Activated CD4-positive, CD25-positive, alpha-beta regulatory T cell treated with anti-CD3 and anti-CD28 coated beads, Interleukin-2, amount 50 U/mL, for 16 hours (primary cell): Measurements from ENCODE around the gene CCT5.
"Not testable (repeated sequence)": the region's sequence is repeated elsewhere in the genome, so short reads cannot be mapped to it uniquely, and the experiment has no call there.

Experiments
- DNase-seq: peaks from one replicate; pipeline ENCODE4 v3.0.0-alpha.2; 2020; ENCODE audit warnings: low read depth, low spot score

Gene CCT5

GRCh38 chr5:10246761-10247160 lies 3.3 kb upstream of the CCT5 start:
- DNase-seq = no peak

- DNase-seq = not testable (repeated sequence)
These were observed 2.9 kb upstream of the CCT5 start for GRCh38 chr5:10247217-10247616.

DNA sequence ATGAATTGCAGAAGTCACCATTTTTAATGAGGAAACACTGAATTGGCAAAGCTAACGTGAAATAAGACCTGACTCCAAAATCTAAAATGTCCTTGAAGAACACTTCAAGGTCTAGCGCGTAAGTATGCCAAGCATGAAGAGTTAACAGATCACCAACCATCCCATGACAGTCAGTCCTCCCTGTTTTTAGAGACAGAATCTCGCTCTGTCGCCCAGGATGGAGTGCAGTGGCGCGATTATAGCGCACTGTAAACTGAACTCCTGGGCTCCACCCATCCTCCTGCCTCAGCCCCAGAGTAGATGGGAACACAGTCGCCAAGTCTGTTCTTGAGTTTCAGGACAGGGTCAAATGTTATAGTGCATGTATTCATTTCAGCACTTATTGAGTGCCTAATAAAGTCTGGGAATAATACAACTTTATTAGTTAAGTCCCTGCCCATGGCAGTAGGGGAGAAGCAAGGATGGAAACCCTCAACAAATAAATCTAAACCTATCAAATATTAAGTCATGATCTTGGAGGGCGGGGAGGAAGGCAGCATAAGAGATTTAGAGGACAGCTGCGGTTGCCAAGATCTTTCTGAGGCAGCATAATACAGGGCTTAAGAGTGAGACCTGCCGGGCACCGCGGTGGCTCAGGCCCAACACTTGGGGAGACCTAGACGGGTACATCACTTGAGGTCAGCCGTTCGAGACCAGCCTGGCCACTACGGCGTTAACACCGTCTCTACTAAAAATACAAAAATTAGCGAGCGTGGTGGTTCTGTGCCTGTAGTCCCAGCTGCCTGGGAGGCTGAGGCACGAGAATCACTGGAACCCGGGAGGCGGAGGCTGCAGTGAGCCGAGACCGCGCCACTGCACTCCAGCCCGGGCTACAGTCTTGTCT lies 1.5 kb upstream of the CCT5 start:
- DNase-seq = no peak

GRCh38 chr5:10250806-10251276 lies 761 bp downstream of the CCT5 start:
- no peak for DNase-seq

DNA sequence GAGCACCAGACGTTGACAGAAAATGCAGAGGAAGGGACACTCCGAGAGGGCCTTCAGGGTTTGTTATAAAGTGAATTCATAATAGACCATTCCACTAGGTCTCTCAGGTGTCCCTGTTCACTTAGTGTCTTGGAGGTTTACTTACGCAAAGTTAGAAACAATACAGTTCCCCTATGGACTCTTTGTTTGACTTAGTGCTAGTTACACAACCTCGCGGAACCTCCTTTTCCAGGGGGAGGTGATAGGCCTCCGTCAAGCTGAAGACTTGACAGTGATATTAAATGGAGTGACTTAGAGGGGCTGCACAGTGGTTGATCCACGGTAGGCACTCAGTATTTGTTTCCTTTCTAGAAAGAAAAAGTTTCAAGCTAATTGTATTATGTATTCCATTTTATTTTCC lies 1.3 kb downstream of the CCT5 start:
- DNase-seq = no peak

DNA sequence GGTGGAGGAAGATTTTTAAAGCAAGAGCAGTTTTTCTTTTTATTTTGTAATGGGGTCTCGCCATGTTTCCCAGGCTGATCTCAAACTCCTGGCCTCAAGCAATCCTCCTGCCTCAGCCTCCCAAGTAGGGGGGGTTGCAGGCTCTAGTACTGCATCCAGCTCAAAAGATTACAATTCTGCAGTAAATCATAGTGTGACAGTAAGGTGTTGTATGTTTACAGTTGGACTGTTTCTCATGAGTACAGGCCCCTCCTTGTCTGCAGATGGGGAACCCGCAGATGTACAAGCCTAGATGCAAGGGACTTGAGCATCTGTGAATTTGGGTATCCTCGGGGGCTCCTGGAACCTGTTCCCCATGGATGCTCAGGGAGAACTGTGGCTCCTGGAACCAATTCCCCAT lies 3.3 kb downstream of the CCT5 start:
- DNase-seq = no peak

GRCh38 chr5:10254686-10255085 lies 4.6 kb downstream of the CCT5 start:
- no peak for DNase-seq

GRCh38 chr5:10257870-10258269 lies 7.8 kb downstream of the CCT5 start:
- no peak for DNase-seq

DNA sequence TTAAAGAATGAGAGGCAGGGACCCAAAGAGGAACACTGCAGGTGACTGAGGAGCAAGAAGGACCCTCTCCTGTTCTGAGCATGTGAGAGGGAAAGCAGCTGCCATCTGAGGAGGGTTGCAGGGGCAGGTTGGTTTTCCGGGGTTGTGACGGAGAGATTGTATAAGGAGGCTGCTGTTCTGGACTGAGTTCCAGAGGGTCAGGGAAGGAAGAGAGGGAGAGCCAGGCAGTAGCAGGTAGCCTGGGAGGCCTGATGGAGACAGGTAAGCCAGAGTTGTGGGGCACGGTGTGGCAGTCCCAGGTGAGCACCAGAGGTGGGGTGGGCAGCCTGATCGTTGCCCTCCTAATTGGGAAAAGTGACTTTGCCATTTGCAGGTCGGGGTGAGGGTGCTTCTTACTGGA lies 9.8 kb downstream of the CCT5 start:
- DNase-seq = no peak

DNA sequence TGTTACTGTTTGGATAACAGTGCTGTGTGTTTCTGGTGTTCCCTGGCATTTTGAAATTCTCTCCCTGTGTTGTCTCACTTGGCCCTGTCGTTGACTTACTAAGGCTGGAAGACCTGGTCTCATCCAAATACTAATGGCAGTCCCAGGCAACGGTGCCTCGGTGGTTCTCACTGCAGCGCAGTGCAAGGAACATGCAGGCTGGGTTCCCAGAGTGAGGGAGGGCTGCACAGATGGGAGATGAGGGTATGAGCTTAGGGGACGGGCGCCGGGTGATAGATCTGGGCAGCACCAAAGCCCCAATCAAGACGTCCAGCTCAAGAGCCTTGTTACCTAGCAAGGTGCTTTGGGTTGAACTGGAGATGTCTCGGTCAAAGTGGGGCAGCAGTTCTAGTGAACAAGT lies 11.0 kb downstream of the CCT5 start:
- no peak for DNase-seq

DNA sequence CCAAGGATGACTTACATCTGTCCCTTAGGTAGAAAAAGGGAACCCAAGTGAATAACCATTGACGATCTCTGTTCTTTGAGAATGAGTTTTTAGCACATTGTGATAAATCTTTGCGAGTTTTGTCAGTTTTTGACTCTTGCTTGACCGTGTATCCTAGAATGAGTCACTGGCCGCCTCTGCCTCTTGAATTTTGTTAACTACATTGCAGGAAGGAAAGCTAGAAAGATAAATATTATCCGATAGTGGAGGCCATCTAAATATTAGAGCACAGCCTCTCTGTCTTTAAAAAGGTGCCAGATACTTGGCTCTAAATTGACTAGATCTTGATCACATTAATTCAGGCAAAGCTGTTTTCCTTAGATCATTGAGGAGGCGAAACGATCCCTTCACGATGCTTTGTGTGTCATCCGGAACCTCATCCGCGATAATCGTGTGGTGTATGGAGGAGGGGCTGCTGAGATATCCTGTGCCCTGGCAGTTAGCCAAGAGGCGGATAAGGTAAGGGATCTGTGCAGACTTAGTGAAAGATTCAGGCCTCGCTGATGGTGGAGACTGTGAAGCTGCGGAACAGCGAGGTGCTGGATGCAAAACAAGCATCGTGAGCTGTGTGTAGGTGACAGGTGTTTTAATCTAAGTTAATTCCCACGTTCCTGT lies 12.2 kb downstream of the CCT5 start:
- no peak for DNase-seq

DNA sequence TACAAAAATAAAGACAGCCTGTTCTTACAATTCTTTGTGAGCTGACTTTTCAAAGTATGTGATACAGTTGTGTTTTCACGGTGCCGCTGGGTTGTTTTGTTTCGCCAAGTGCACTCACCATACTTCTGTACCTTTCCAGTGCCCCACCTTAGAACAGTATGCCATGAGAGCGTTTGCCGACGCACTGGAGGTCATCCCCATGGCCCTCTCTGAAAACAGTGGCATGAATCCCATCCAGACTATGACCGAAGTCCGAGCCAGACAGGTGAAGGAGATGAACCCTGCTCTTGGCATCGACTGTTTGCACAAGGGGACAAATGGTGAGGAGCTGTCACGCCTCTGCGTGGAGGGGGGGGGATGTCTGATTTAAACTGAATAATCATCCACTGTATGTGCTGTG lies 12.9 kb downstream of the CCT5 start:
- no peak for DNase-seq

DNA sequence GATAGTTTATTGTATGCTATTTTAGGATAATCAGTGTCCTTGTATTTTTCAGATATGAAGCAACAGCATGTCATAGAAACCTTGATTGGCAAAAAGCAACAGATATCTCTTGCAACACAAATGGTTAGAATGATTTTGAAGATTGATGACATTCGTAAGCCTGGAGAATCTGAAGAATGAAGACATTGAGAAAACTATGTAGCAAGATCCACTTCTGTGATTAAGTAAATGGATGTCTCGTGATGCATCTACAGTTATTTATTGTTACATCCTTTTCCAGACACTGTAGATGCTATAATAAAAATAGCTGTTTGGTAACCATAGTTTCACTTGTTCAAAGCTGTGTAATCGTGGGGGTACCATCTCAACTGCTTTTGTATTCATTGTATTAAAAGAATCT lies 14.5 kb downstream of the CCT5 start:
- DNase-seq = no peak

GRCh38 chr5:10265245-10266109 lies 15.4 kb downstream of the CCT5 start:
- no peak for DNase-seq

DNA sequence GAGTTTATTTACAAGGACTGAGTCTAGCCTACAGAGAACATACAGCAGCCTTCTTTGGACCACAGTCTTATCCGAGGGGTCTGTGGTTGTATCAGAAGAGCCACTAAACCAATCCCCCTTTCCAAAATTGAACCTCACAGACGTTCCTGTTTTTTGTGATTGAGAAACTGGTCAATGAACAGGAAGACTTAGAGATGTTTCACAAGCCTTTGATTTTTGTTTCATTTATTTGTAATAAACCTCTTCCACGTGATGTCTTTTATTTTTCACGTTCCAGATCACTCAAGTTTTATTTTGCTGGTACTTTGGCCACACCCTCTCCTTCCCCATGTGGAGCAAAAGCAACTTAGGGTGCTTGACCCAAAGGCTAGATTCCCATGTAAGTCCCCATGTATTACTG lies 16.1 kb downstream of the CCT5 start:
- no peak for DNase-seq

DNA sequence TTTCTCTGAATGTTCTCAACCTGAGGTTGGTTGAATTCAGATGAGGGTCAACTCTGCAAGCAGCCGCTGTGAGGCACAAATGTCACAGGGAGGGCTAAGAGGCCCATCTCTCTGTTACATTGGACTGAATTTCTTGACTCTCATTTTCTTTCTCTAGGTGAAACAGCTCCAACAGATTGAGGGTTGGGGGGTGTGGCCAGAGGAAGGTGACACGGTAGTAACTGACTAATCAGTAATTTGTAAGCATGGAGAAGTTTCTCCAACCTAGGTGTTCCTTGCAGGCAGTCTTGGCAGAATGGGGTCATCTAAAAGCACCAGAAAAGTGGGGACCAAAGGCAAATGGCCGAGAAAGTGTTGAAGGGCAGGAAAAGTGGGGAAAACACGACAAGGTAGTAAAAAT lies 16.8 kb downstream of the CCT5 start:
- no peak for DNase-seq

DNA sequence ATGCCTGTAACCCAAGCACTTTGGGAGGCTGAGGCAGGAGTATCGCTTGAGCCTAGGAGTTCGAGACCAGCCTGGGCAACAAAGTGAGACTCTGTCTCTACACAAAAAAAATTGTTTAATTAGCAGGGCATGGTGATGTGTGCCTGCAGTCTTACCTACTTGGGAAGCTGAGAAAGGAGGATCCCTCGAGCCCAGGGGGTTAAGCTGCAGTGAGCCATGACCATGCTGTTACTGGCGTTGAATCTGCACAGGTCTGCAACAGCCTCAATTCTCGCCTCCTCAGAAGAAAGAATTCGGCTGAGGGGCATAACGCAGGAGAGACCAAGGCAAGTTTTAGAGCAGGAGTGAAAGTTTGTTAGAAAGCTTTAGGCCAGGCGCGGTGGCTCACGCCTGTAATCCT lies 18.0 kb downstream of the CCT5 start:
- DNase-seq = no peak

DNA sequence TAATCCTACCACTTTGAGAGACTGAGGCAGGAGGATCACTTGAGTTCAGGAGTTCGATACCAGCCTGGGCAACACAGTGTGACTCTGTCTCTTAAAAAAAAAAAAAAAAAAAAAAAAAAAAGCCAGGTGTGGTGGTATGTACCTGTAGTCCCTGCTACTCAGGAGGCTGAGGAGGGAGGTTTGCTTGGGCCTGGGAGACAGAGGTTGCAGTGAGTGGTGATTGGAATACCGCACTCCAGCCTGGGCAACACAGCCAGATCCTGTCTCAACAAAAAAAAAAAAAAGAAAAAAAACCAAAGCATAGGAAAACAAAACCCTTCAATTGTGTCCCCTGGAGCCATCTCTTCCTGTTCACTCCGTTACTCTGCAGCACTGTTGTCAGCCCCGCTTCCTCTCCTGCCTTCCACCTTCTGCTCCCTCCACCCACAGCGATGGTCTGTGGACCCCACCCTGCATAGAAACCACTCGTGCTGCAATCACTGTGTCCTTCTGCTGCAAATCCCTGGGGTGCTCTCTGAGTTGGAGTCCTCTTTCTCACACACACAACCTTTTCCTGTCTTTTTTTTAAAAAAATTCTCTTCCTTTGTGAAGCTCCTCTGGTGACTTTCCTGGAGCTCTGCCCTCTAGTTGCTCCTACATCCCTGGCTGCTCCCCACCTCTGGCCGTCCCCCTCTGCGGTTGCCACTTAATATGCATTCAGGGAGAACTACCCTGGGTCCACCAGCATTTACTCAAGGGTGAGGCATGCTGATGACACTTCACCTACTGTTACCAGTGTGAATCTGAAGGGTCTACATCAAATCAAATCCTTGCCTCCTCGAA lies 22.2 kb downstream of the CCT5 start:
- DNase-seq = no peak

DNA sequence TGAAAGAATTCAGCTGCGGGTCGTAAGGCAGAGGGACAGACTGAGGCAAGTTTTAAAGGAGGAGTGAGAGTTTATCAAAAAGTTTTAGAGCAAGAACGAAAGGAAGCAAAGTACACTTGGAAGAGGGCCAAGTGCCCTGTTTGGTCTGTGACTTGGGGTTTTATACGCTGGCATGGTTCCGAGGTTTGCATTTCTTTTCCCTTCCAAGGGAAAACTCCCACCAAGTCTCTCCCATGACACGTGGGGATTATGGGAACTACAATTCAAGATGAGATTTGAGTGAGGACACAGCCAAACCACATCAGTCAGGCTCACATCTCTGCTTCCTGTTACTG lies 22.8 kb downstream of the CCT5 start:
- DNase-seq = not testable (repeated sequence)

DNA sequence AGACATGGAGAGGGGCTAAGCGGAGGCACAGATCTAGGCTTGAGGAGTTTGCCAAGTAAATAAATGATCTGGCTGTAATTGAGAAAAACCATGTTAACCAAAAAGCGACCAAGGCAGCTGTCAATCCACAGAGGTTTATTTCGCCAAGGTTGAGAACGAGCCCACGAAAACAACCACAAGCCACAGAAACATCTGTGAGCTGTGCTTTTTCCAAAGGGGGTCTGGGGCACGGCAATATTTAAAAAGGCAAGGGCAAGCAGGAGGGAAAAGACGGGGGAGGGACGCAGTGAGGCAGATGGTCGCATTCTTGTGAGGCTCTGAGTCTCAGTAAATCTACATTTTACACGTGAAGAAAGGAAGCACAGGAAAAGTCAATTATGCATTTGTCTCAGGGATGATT lies 25.4 kb downstream of the CCT5 start:
- no peak for DNase-seq

DNA sequence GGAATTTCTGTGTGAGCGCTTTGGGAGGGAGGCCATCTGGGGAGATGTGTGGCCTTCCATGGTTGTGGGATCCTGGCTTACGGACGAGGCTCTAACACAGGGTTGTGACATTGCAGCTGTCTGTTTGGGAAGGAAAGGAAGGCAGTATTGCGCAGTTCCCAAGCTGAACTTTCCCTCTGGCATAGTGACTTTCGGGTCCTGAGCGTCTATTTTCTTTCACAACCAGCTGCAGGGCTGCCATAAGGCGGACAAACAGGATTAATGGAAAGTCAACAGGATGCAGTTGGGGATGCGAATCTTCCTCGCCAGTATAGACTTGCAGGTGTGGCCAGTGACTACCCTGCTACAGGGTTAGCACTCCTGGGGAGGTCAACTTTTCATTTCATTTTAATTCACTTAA lies 25.9 kb downstream of the CCT5 start:
- DNase-seq = no peak
